Retina (tissue), 1 donor: ENCODE results near the gene ZFYVE26.
"Not testable (repeated sequence)": the region's sequence is repeated elsewhere in the genome, so short reads cannot be mapped to it uniquely, and the experiment has no call there.

Experiments
- DNase-seq: peaks from one replicate; pipeline ENCODE4 v3.0.0-alpha.2; 2016

ZFYVE26 gene

GRCh38 chr14:67749341-67750084 lies 66.9 kb downstream of the ZFYVE26 start:
- no peak for DNase-seq

- no peak for DNase-seq
These were observed 68.1 kb downstream of the ZFYVE26 start for GRCh38 chr14:67748312-67748711.

GRCh38 chr14:67746927-67747326 lies 69.5 kb downstream of the ZFYVE26 start:
- DNase-seq = no peak

GRCh38 chr14:67744046-67744445 lies 72.3 kb downstream of the ZFYVE26 start:
- DNase-seq = no peak

GRCh38 chr14:67738740-67739504 lies 77.5 kb downstream of the ZFYVE26 start:
- no peak for DNase-seq

GRCh38 chr14:67736771-67737170 lies 79.6 kb downstream of the ZFYVE26 start:
- DNase-seq = no peak

GRCh38 chr14:67735336-67736147 lies 80.8 kb downstream of the ZFYVE26 start:
- no peak for DNase-seq

- DNase-seq = no peak
These were observed 81.7 kb downstream of the ZFYVE26 start for GRCh38 chr14:67734675-67735074.

- DNase-seq = no peak
These were observed 82.8 kb downstream of the ZFYVE26 start for GRCh38 chr14:67733616-67734015.

GRCh38 chr14:67729072-67729885 lies 87.1 kb downstream of the ZFYVE26 start:
- peak; percentile 12 for DNase-seq

- DNase-seq = no peak
These were observed 88.1 kb downstream of the ZFYVE26 start for GRCh38 chr14:67728258-67728657.

- no peak for DNase-seq
These were observed 89.0 kb downstream of the ZFYVE26 start for GRCh38 chr14:67727361-67727760.

GRCh38 chr14:67725171-67725570 lies 91.2 kb downstream of the ZFYVE26 start:
- no peak for DNase-seq

GRCh38 chr14:67722293-67722692 lies 94.1 kb downstream of the ZFYVE26 start:
- peak; percentile 18 for DNase-seq

GRCh38 chr14:67721875-67722274 lies 94.5 kb downstream of the ZFYVE26 start:
- DNase-seq = no peak

- no peak for DNase-seq
These were observed 96.5 kb downstream of the ZFYVE26 start for GRCh38 chr14:67719866-67720265.

- DNase-seq = not testable (repeated sequence)
These were observed 97.0 kb downstream of the ZFYVE26 start for GRCh38 chr14:67719385-67719784.

- DNase-seq = no peak
These were observed 98.1 kb downstream of the ZFYVE26 start for GRCh38 chr14:67718265-67718664.

GRCh38 chr14:67717048-67717447 lies 99.3 kb downstream of the ZFYVE26 start:
- DNase-seq = no peak

GRCh38 chr14:67710209-67710608 lies 106.2 kb downstream of the ZFYVE26 start:
- no peak for DNase-seq

- not testable (repeated sequence) for DNase-seq
These were observed 106.6 kb downstream of the ZFYVE26 start for GRCh38 chr14:67709796-67710195.

- not testable (repeated sequence) for DNase-seq
These were observed 107.0 kb downstream of the ZFYVE26 start for GRCh38 chr14:67709346-67709745.
